A549 (cell line): ENCODE results near the gene ARFRP1. TPM values are rescaled to one million over a fixed set of nuclear protein-coding genes. Genes with fewer than 3 reads are reported as not detected.

Experiments used
- ATAC-seq, 2 experiments: fragments of 200-7000 bp in 1 of 2; fragments of >200 bp in 1 of 2; cut with Nextera tagmentation in 1 of 2; cut with Tn5 transposase in 1 of 2; 3 replicates each; pipeline versions ENCODE4 v1.8.0 to v1.9.1; 2018 to 2020; ENCODE audit warnings: mild to moderate bottlenecking in 1 of 2, moderate library complexity in 1 of 2
- CTCF ChIA-PET: fragments of 300-600 bp; sonication (Branson Sonifier 250); formaldehyde crosslinking; extraction: SDS; loops from one replicate; lab custom pipeline; 2021; ENCODE audit warnings: antibody characterized with exemption, inconsistent platforms; lab: Yijun Ruan, JAX
- POLR2A ChIA-PET: fragments of 350-600 bp; formaldehyde crosslinking; extraction: SDS; loops from one replicate; lab custom pipeline; 2021; ENCODE audit warnings: antibody characterized with exemption, inconsistent platforms; lab: Yijun Ruan, JAX
- DNase-seq, 2 experiments: peaks; one replicate each; pipeline versions ENCODE4 v3.0.0 to v3.0.0-alpha.2; 2011 to 2016; ENCODE audit warnings: low read depth in 1 of 2, low spot score in 1 of 2
- FAIRE-seq: peaks from 2 replicates; lab custom pipeline; 2011; peaks lifted over from hg19 to GRCh38; lab: Jason Lieb, UNC
- H3K27ac ChIP-seq, 2 experiments: fragments of >200 bp; sonication (Bioruptor Twin); formaldehyde crosslinking; 3 replicates each; pipeline ENCODE4 v1.5.1; 2016 to 2017
- H3K4me1 ChIP-seq: fragments of >200 bp; sonication (Bioruptor Twin); formaldehyde crosslinking; 3 replicates; pipeline ENCODE4 v1.6.1; 2016
- H3K4me2 ChIP-seq: fragments of >200 bp; sonication (Bioruptor Twin); formaldehyde crosslinking; 3 replicates; pipeline ENCODE4 v1.6.1; 2016
- H3K4me3 ChIP-seq: fragments of >200 bp; sonication (Bioruptor Twin); formaldehyde crosslinking; 3 replicates; pipeline ENCODE4 v1.5.1; 2016
- H3K9me3 ChIP-seq: fragments of >200 bp; sonication (Bioruptor Twin); formaldehyde crosslinking; 3 replicates; pipeline ENCODE4 v1.6.1; 2016
- CTCF ChIP-seq: fragments of >200 bp; sonication (Bioruptor Twin); formaldehyde crosslinking; IDR thresholded peaks from 3 replicates; pipeline ENCODE4 v1.5.1; 2016
- FOSL2 ChIP-seq, 2 experiments: fragments of 450-650 bp in 1 of 2; fragments of >200 bp in 1 of 2; sonication (Bioruptor Twin) in 1 of 2; formaldehyde crosslinking; IDR thresholded peaks; 2 replicates each; pipeline versions ENCODE4 v1.5.0 to v1.6.1; 2016 to 2020; ENCODE audit warnings: mild to moderate bottlenecking in 1 of 2, moderate library complexity in 1 of 2
- GATA3 ChIP-seq: IDR thresholded peaks from 2 replicates; pipeline ENCODE4 v1.6.1; 2012; ENCODE audit warnings: borderline replicate concordance
- HOXB13 ChIP-seq: fragments of 250-450 bp; sonication (Bioruptor Pico); IDR thresholded peaks from 2 replicates; pipeline ENCODE4 v1.5.0; 2020; ENCODE audit warnings: low read depth, mild to moderate bottlenecking, moderate library complexity
- KDM1A ChIP-seq: fragments of 200-600 bp; sonication (generic); IDR thresholded peaks from 2 replicates; pipeline ENCODE4 v1.6.1; 2016; ENCODE audit warnings: low read depth, mild to moderate bottlenecking
- KDM5A ChIP-seq: fragments of 200-600 bp; sonication (generic); IDR thresholded peaks from 2 replicates; pipeline ENCODE4 v1.6.1; 2016; ENCODE audit warnings: antibody characterized with exemption, mild to moderate bottlenecking
- MAX ChIP-seq: IDR thresholded peaks from 2 replicates; pipeline ENCODE4 v1.6.1; 2012
- NPAS2 ChIP-seq: fragments of 250-450 bp; sonication (Bioruptor Pico); IDR thresholded peaks from 2 replicates; pipeline ENCODE4 v1.8.0; 2022; ENCODE audit warnings: mild to moderate bottlenecking, moderate library complexity, borderline replicate concordance
- PBX3 ChIP-seq: IDR thresholded peaks from 2 replicates; pipeline ENCODE4 v1.6.1; 2012
- POLR2AphosphoS2 ChIP-seq: conservative IDR thresholded peaks from 2 replicates; pipeline ENCODE4 v1.6.1; 2012; ENCODE audit warnings: low read length, improper control_type of control experiment, inconsistent platforms
- RAD21 ChIP-seq, 2 experiments: fragments of >200 bp in 1 of 2; sonication (Bioruptor Twin) in 1 of 2; formaldehyde crosslinking in 1 of 2; IDR thresholded peaks in 1 of 2; conservative IDR thresholded peaks in 1 of 2; 2 replicates in 1 of 2; 3 replicates in 1 of 2; pipeline ENCODE4 v1.6.1; 2012 to 2018; ENCODE audit warnings: inconsistent platforms in 1 of 2
- REST ChIP-seq: fragments of 200-600 bp; sonication (generic); IDR thresholded peaks from 2 replicates; pipeline ENCODE4 v1.6.1; 2016; ENCODE audit warnings: antibody characterized with exemption, mild to moderate bottlenecking, moderate library complexity
- SMC3 ChIP-seq: fragments of >200 bp; sonication (Bioruptor Twin); formaldehyde crosslinking; IDR thresholded peaks from 3 replicates; pipeline ENCODE4 v1.6.1; 2018; ENCODE audit warnings: inconsistent platforms
- SREBF2 ChIP-seq: fragments of 450-650 bp; IDR thresholded peaks from 2 replicates; pipeline ENCODE4 v1.6.1; 2014; ENCODE audit warnings: mild to moderate bottlenecking, moderate library complexity
- ZC3H11A ChIP-seq: fragments of 450-650 bp; IDR thresholded peaks from 2 replicates; pipeline ENCODE4 v1.6.1; 2014; ENCODE audit warnings: antibody characterized with exemption, mild to moderate bottlenecking
- ZFP36 ChIP-seq: fragments of 450-650 bp; IDR thresholded peaks from 2 replicates; pipeline ENCODE4 v1.6.1; 2014; ENCODE audit warnings: borderline replicate concordance; ENCODE audit not compliant: partially characterized antibody
- WGBS: methylation state at CpG from one replicate; pipeline ENCODE4 v1.1.6; 2017; ENCODE audit errors: missing lambda C conversion rate; 5-methylcytosine and 5-hydroxymethylcytosine counted together
- polyA plus RNA-seq, 4 experiments: library from polyadenylated mRNA; depleted of rRNA in 3 of 4; stranded (reverse); fragments of >200 nt; fragmentation: RNase III in 1 of 4; extraction: RNeasy Plus Mini Kit Qiagen cat#74134 plus additional on column Dnase treatment in 1 of 4; gene quantifications; 2 replicates in 3 of 4; 3 replicates in 1 of 4; pipeline ENCODE4 v1.2.3, GENCODE V29; 2011 to 2017

The ARFRP1 gene
- polyA plus RNA-seq, 2 of the 4 experiments (the other 2 are of a cell fraction), result 25.1 to 29.7 TPM

- Histone ChIP-seq H3K27ac (no peak overlapping the region), H3K4me1 (no peaks in the 10 kb centered on the region), H3K4me2 (no peak overlapping the region), H3K9me3 (no peaks in the 10 kb centered on the region), H3K4me3 (no peak overlapping the region)
- WGBS, result 91% methylated on average over 20 of the region's 20 CpGs
- POLR2A ChIA-PET, result no interaction called here
- CTCF ChIA-PET, result no interaction called here
- FAIRE-seq, result no peak
- no peak for ATAC-seq
- no peak for DNase-seq
- TF ChIP-seq KDM5A (no peak), ZC3H11A (no peak), KDM1A (no peak), CTCF (no peak), SREBF2 (no peak), ZFP36 (no peak), REST (no peak), POLR2AphosphoS2 (no peak), SMC3 (no peak)
These were observed 32.0 kb downstream of the ARFRP1 start for GRCh38 chr20:63675681-63676368.

GRCh38 chr20:63673951-63674350 lies 33.8 kb downstream of the ARFRP1 start:
- 97% methylated on average over 8 of the region's 14 CpGs for WGBS
- no peak overlapping the region for H3K27ac ChIP-seq
- no peak overlapping the region for H3K4me2 ChIP-seq
- ATAC-seq (no peak), FAIRE-seq (no peak), DNase-seq (no peak)
- CTCF ChIA-PET, result interaction anchor here (2.7 kb wide), 1 partner anchor 136 kb away, joined by 11 read pairs; the partner anchor contains the start of gene PTK6
- H3K4me3 ChIP-seq, result no peak overlapping the region
- H3K4me1 ChIP-seq, result no peaks in the 10 kb centered on the region
- TF ChIP-seq PBX3 (no peak), GATA3 (no peak), NPAS2 (CRISPR knock-in tag) (no peak), MAX (no peak), FOSL2 (IDR thresholded peaks at IDR 0.05) (no peak), FOSL2 (CRISPR knock-in tag; IDR thresholded peaks at IDR 0.05) (no peak), RAD21 (conservative IDR thresholded peaks at IDR 0.05 in 1 of 2, IDR thresholded peaks at IDR 0.05 in 1 of 2) (no peak), HOXB13 (CRISPR knock-in tag) (no peak)
- H3K9me3 ChIP-seq, result no peaks in the 10 kb centered on the region
- POLR2A ChIA-PET, result interaction anchor here (0.6 kb wide), 1 partner anchor 8 kb away, joined by 3 read pairs; no protein-coding TSS in a partner anchor
